ENCODE measurements around the gene DCTN5. TPM values are rescaled to one million over a fixed set of nuclear protein-coding genes. Genes with fewer than 3 reads are reported as not detected.
"Not testable (repeated sequence)": the region's sequence is repeated elsewhere in the genome, so short reads cannot be mapped to it uniquely, and the experiment has no call there.

DCTN5 gene
- total RNA-seq, 1 donor from 2014 or later = 88.9 TPM

DNA sequence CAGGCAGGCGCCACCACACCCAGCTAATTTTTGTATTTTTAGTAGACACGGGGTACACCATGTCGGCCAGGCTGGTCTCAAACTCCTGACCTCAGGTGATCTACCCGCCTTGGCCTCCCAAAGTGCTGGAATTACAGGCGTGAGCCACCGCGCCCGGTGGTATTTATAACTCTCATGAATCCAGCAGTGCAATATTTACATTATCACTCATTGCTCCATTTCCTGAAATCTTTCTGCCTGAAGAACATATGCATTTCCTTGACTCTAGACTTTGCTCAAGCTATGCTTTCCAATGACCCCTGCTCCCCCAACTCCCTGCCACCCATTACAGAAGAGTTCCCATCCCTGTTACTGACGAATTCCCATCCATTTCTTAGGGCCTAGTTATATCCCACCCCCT, 25.5 kb upstream of the DCTN5 start:
- H3K27me3 Mint-ChIP-seq = no peaks in the 10 kb centered on the region
- H3K9me3 Mint-ChIP-seq (ENCODE audit: low read depth) = no peaks in the 10 kb centered on the region
- peaks cover 17% of the 10 kb centered on the region for H3K36me3 Mint-ChIP-seq (ENCODE audit: insufficient read depth)
- DNase-seq (ENCODE audit: low spot score, unreplicated experiment) = no peak
- no peaks in the 10 kb centered on the region for H3K4me1 Mint-ChIP-seq (ENCODE audit: low read depth)
- TF ChIP-seq, protein P1, sequence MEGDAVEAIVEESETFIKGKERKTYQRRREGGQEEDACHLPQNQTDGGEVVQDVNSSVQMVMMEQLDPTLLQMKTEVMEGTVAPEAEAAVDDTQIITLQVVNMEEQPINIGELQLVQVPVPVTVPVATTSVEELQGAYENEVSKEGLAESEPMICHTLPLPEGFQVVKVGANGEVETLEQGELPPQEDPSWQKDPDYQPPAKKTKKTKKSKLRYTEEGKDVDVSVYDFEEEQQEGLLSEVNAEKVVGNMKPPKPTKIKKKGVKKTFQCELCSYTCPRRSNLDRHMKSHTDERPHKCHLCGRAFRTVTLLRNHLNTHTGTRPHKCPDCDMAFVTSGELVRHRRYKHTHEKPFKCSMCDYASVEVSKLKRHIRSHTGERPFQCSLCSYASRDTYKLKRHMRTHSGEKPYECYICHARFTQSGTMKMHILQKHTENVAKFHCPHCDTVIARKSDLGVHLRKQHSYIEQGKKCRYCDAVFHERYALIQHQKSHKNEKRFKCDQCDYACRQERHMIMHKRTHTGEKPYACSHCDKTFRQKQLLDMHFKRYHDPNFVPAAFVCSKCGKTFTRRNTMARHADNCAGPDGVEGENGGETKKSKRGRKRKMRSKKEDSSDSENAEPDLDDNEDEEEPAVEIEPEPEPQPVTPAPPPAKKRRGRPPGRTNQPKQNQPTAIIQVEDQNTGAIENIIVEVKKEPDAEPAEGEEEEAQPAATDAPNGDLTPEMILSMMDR (IDR thresholded peaks at IDR 0.05; ENCODE audit: unreplicated experiment) = no peak
- no peak overlapping the region for H3K4me3 Mint-ChIP-seq (ENCODE audit: low read depth)
- H3K27ac Mint-ChIP-seq = no peak overlapping the region

- Mint-ChIP-seq H3K27ac (peak overlapping the region; percentile 14), H3K4me3 (ENCODE audit: low read depth) (no peak overlapping the region), H3K36me3 (ENCODE audit: insufficient read depth) (peaks cover 14% of the 10 kb centered on the region), H3K9me3 (ENCODE audit: low read depth) (no peaks in the 10 kb centered on the region), H3K4me1 (ENCODE audit: low read depth) (no peaks in the 10 kb centered on the region), H3K27me3 (no peaks in the 10 kb centered on the region)
- TF ChIP-seq, protein P1 (IDR thresholded peaks at IDR 0.05; ENCODE audit: unreplicated experiment) = no peak
- no peak for DNase-seq (ENCODE audit: low spot score, unreplicated experiment)
Measured at GRCh38 chr16:23624092-23624491, 17.2 kb upstream of the DCTN5 start.

DNA sequence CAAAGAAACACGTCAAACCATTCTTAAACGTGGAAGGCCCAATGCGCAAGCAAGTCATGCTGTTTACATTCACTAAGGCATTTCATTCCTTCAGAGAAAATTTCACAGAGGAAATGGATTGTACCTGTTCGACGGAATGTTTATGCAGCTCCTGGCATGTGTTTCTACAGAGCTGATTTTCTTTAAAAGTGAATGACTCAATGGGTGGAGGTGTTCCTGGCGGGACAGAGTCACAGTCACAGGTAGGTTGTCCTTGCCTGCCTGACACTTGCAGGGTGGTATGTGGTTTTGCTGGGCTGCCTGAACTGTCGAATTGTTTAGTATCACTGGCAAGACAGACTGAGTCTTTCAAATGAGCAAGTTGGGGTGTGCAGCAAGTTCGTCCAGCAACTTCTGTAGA, 11.8 kb upstream of the DCTN5 start:
- peaks cover 11% of the 10 kb centered on the region for H3K36me3 Mint-ChIP-seq (ENCODE audit: insufficient read depth)
- TF ChIP-seq, protein P1 (IDR thresholded peaks at IDR 0.05; ENCODE audit: unreplicated experiment) = no peak

DNA sequence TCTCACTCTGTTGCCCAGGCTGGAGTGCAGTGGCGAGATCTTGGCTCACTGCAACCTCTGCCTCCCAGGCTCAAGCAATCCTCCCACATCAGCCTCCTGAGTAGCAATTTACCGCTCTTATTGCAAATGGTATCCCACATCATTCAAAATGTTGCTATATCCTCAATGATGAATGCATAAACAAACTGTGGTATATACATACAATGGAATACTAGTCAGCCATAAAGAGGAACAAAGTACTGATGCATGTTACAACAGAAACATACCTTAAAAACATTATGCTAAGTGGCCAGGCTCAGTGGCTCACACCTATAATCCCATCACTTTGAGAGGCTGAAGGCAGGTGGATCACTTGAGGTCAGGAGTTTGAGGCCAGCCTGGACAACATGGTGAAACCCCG, 9.4 kb upstream of the DCTN5 start:
- not testable (repeated sequence) for DNase-seq (ENCODE audit: low spot score, unreplicated experiment); H3K4me1 Mint-ChIP-seq (ENCODE audit: low read depth); H3K9me3 Mint-ChIP-seq (ENCODE audit: low read depth); H3K27ac Mint-ChIP-seq; H3K27me3 Mint-ChIP-seq; H3K4me3 Mint-ChIP-seq (ENCODE audit: low read depth)
- H3K36me3 Mint-ChIP-seq (ENCODE audit: insufficient read depth) = peaks cover 22% of the 10 kb centered on the region

More for the DNA sequence above, 11.8 kb upstream of the DCTN5 start:
- Mint-ChIP-seq H3K9me3 (ENCODE audit: low read depth) (no peaks in the 10 kb centered on the region), H3K27ac (peak overlapping the region; percentile 14), H3K4me3 (ENCODE audit: low read depth) (no peak overlapping the region), H3K27me3 (no peaks in the 10 kb centered on the region), H3K4me1 (ENCODE audit: low read depth) (no peaks in the 10 kb centered on the region)
- DNase-seq (ENCODE audit: low spot score, unreplicated experiment) = no peak

GRCh38 chr16:23634461-23635036, 6.7 kb upstream of the DCTN5 start:
- Mint-ChIP-seq H3K27ac (no peak overlapping the region), H3K9me3 (ENCODE audit: low read depth) (no peaks in the 10 kb centered on the region), H3K4me1 (ENCODE audit: low read depth) (peaks cover 3% of the 10 kb centered on the region), H3K36me3 (ENCODE audit: insufficient read depth) (peaks cover 15% of the 10 kb centered on the region), H3K4me3 (ENCODE audit: low read depth) (no peak overlapping the region), H3K27me3 (no peaks in the 10 kb centered on the region)
- TF ChIP-seq, protein P1 (IDR thresholded peaks at IDR 0.05; ENCODE audit: unreplicated experiment) = no peak
- no peak for DNase-seq (ENCODE audit: low spot score, unreplicated experiment)

- no peak overlapping the region for H3K4me3 Mint-ChIP-seq (ENCODE audit: low read depth)
- peaks cover 12% of the 10 kb centered on the region for H3K36me3 Mint-ChIP-seq (ENCODE audit: insufficient read depth)
- TF ChIP-seq, protein P1 (IDR thresholded peaks at IDR 0.05; ENCODE audit: unreplicated experiment) = no peak
- H3K4me1 Mint-ChIP-seq (ENCODE audit: low read depth) = peaks cover 12% of the 10 kb centered on the region
- no peak for DNase-seq (ENCODE audit: low spot score, unreplicated experiment)
- H3K9me3 Mint-ChIP-seq (ENCODE audit: low read depth) = no peaks in the 10 kb centered on the region
- H3K27me3 Mint-ChIP-seq = no peaks in the 10 kb centered on the region
- no peak overlapping the region for H3K27ac Mint-ChIP-seq
Measured at GRCh38 chr16:23635958-23636357, 5.3 kb upstream of the DCTN5 start.
